ENCODE measurements around the gene LCOR.

Gene LCOR

GRCh38 chr10:96987141-96987841 is 155.2 kb downstream of the LCOR start:
- no peak for DNase-seq (ENCODE audit: low read depth, low spot score)

GRCh38 chr10:96987842-96988175 is 155.7 kb downstream of the LCOR start:
- DNase-seq (ENCODE audit: low read depth, low spot score) = no peak

- DNase-seq (ENCODE audit: low read depth, low spot score) = no peak
These were observed 156.3 kb downstream of the LCOR start for GRCh38 chr10:96988426-96988825.

- DNase-seq (ENCODE audit: low read depth, low spot score) = peak; percentile 23
These were observed 159.3 kb downstream of the LCOR start for GRCh38 chr10:96991313-96991841.

- no peak for DNase-seq (ENCODE audit: low read depth, low spot score)
These were observed 160.6 kb downstream of the LCOR start for GRCh38 chr10:96992721-96993120.

GRCh38 chr10:96995851-96996250 is 163.8 kb downstream of the LCOR start:
- DNase-seq (ENCODE audit: low read depth, low spot score) = no peak

GRCh38 chr10:96996275-96996965 is 164.3 kb downstream of the LCOR start:
- no peak for DNase-seq (ENCODE audit: low read depth, low spot score)

GRCh38 chr10:96998329-96998888 is 166.3 kb downstream of the LCOR start:
- DNase-seq (ENCODE audit: low read depth, low spot score) = no peak

GRCh38 chr10:96999337-96999736 is 167.2 kb downstream of the LCOR start:
- DNase-seq (ENCODE audit: low read depth, low spot score) = no peak

- DNase-seq (ENCODE audit: low read depth, low spot score) = no peak
These were observed 167.9 kb downstream of the LCOR start for GRCh38 chr10:96999987-97000386.

- DNase-seq (ENCODE audit: low read depth, low spot score) = no peak
These were observed 168.5 kb downstream of the LCOR start for GRCh38 chr10:97000487-97001182.

- no peak for DNase-seq (ENCODE audit: low read depth, low spot score)
These were observed 169.3 kb downstream of the LCOR start for GRCh38 chr10:97001183-97001991.

GRCh38 chr10:97002670-97003069 is 170.6 kb downstream of the LCOR start:
- DNase-seq (ENCODE audit: low read depth, low spot score) = no peak

GRCh38 chr10:97003151-97003803 is 171.2 kb downstream of the LCOR start:
- no peak for DNase-seq (ENCODE audit: low read depth, low spot score)

GRCh38 chr10:97003804-97004201 is 171.7 kb downstream of the LCOR start:
- DNase-seq (ENCODE audit: low read depth, low spot score) = no peak

GRCh38 chr10:97004591-97004990 is 172.5 kb downstream of the LCOR start:
- DNase-seq (ENCODE audit: low read depth, low spot score) = no peak

- DNase-seq (ENCODE audit: low read depth, low spot score) = no peak
These were observed 173.3 kb downstream of the LCOR start for GRCh38 chr10:97005349-97005748.

- DNase-seq (ENCODE audit: low read depth, low spot score) = no peak
These were observed 174.3 kb downstream of the LCOR start for GRCh38 chr10:97006364-97006763.

GRCh38 chr10:97007417-97007816 is 175.3 kb downstream of the LCOR start:
- no peak for DNase-seq (ENCODE audit: low read depth, low spot score)

- DNase-seq (ENCODE audit: low read depth, low spot score) = no peak
These were observed 178.7 kb downstream of the LCOR start for GRCh38 chr10:97010695-97011206.

- DNase-seq (ENCODE audit: low read depth, low spot score) = no peak
These were observed 179.3 kb downstream of the LCOR start for GRCh38 chr10:97011397-97011796.

Measured in smooth muscle cell of the brain vasculature (primary cell).